ENCODE measurements around the gene CD8B2. TPM values are rescaled to one million over a fixed set of nuclear protein-coding genes. Genes with fewer than 3 reads are reported as not detected.
"Not testable (repeated sequence)": the region's sequence is repeated elsewhere in the genome, so short reads cannot be mapped to it uniquely, and the experiment has no call there.

The CD8B2 gene
- not detected for total RNA-seq
- long read RNA-seq = 0 reads

- DNase-seq (ENCODE audit: low spot score) = not testable (repeated sequence)
These were observed at the start of gene CD8B2 for GRCh38 chr2:106486551-106487385. Gene CD8B2 (plus strand): TSS chr2:106487364. CDS start chr2:106487427, 63 bp downstream.

- DNase-seq (ENCODE audit: low spot score) = not testable (repeated sequence)
These were observed 25.3 kb upstream of the CD8B2 start for GRCh38 chr2:106461882-106462281.

- DNase-seq (ENCODE audit: low spot score) = not testable (repeated sequence)
These were observed 19.6 kb upstream of the CD8B2 start for GRCh38 chr2:106467516-106467915.

GRCh38 chr2:106468107-106468506 lies 19.1 kb upstream of the CD8B2 start, which contains the start of gene RGPD3:
Gene RGPD3 (minus strand): TSS chr2:106468413. CDS start chr2:106468288, 125 bp downstream.
- DNase-seq (ENCODE audit: low spot score) = not testable (repeated sequence)

GRCh38 chr2:106470658-106471057 lies 16.5 kb upstream of the CD8B2 start:
- DNase-seq (ENCODE audit: low spot score) = not testable (repeated sequence)

- DNase-seq (ENCODE audit: low spot score) = not testable (repeated sequence)
These were observed 9.5 kb upstream of the CD8B2 start for GRCh38 chr2:106477647-106478046.

GRCh38 chr2:106479563-106479962 lies 7.6 kb upstream of the CD8B2 start:
- not testable (repeated sequence) for DNase-seq (ENCODE audit: low spot score)

GRCh38 chr2:106487386-106488191 lies 425 bp downstream of the CD8B2 start:
- not testable (repeated sequence) for DNase-seq (ENCODE audit: low spot score)

GRCh38 chr2:106489701-106490100 lies 2.5 kb downstream of the CD8B2 start:
- DNase-seq (ENCODE audit: low spot score) = not testable (repeated sequence)

- DNase-seq (ENCODE audit: low spot score) = not testable (repeated sequence)
These were observed 5.2 kb downstream of the CD8B2 start for GRCh38 chr2:106492399-106492798.

GRCh38 chr2:106492913-106493312 lies 5.7 kb downstream of the CD8B2 start:
- DNase-seq (ENCODE audit: low spot score) = not testable (repeated sequence)

- not testable (repeated sequence) for DNase-seq (ENCODE audit: low spot score)
These were observed 11.4 kb downstream of the CD8B2 start for GRCh38 chr2:106498549-106498948.

GRCh38 chr2:106500350-106500749 lies 13.2 kb downstream of the CD8B2 start:
- not testable (repeated sequence) for DNase-seq (ENCODE audit: low spot score)

GRCh38 chr2:106502351-106502750 lies 15.2 kb downstream of the CD8B2 start:
- DNase-seq (ENCODE audit: low spot score) = not testable (repeated sequence)

GRCh38 chr2:106504192-106504591 lies 17.0 kb downstream of the CD8B2 start:
- not testable (repeated sequence) for DNase-seq (ENCODE audit: low spot score)

GRCh38 chr2:106504787-106505186 lies 17.6 kb downstream of the CD8B2 start:
- DNase-seq (ENCODE audit: low spot score) = not testable (repeated sequence)

- not testable (repeated sequence) for DNase-seq (ENCODE audit: low spot score)
These were observed 19.0 kb downstream of the CD8B2 start for GRCh38 chr2:106506002-106506687.

GRCh38 chr2:106508660-106509373 lies 21.7 kb downstream of the CD8B2 start:
- not testable (repeated sequence) for DNase-seq (ENCODE audit: low spot score)

- DNase-seq (ENCODE audit: low spot score) = not testable (repeated sequence)
These were observed 22.2 kb downstream of the CD8B2 start for GRCh38 chr2:106509374-106509770.

- not testable (repeated sequence) for DNase-seq (ENCODE audit: low spot score)
These were observed 23.6 kb downstream of the CD8B2 start for GRCh38 chr2:106510791-106511190.
